GM12878 (cell line): ENCODE data around the gene CTNS. TPM values are rescaled to one million over a fixed set of nuclear protein-coding genes. Genes with fewer than 3 reads are reported as not detected.
A peak's percentile ranks its signal among the peaks of the same experiment; 100 is the strongest.

Experiments
- ATF7 ChIP-seq: fragments of 450-650 bp; IDR thresholded peaks from 2 replicates; pipeline ENCODE4 v1.6.1; 2016; ENCODE audit warnings: low read depth, mild to moderate bottlenecking
- BCL3 ChIP-seq: IDR thresholded peaks from 2 replicates; pipeline ENCODE4 v1.6.1; 2011; ENCODE audit warnings: borderline replicate concordance, low read depth, mild to moderate bottlenecking, moderate library complexity, low read length; ENCODE audit not compliant: insufficient read depth, poor library complexity, severe bottlenecking
- CEBPB ChIP-seq, 2 experiments: fragments of 150-350 bp in 1 of 2; IDR thresholded peaks; 2 replicates each; pipeline ENCODE4 v1.6.1; 2012 to 2014; ENCODE audit warnings: low read depth in 2 of 2, low read length in 2 of 2, borderline replicate concordance in 1 of 2, inconsistent platforms in 1 of 2
- EGR1 ChIP-seq, 2 experiments: IDR thresholded peaks; 1 replicate in 1 of 2; 2 replicates in 1 of 2; pipeline ENCODE4 v1.6.1; 2011 to 2012; ENCODE audit warnings: low read depth in 2 of 2, low read length in 2 of 2, borderline replicate concordance in 1 of 2, mild to moderate bottlenecking in 1 of 2, moderate library complexity in 1 of 2
- EZH2 ChIP-seq: IDR thresholded peaks from 2 replicates; pipeline ENCODE4 v1.6.1; 2012; ENCODE audit warnings: low read depth, mild to moderate bottlenecking, control low read depth, inconsistent platforms, low read length, borderline replicate concordance; ENCODE audit not compliant: control insufficient read depth
- JUND ChIP-seq: IDR thresholded peaks from 2 replicates; pipeline ENCODE4 v1.6.1; 2012; ENCODE audit warnings: low read depth, mild to moderate bottlenecking, low read length, improper control_type of control experiment, moderate library complexity
- RAD21 ChIP-seq: IDR thresholded peaks from 2 replicates; pipeline ENCODE4 v1.6.1; 2011; ENCODE audit warnings: mild to moderate bottlenecking, low read depth, low read length, moderate library complexity; ENCODE audit not compliant: insufficient read depth
- RB1 ChIP-seq: fragments of 450-650 bp; formaldehyde crosslinking; IDR thresholded peaks from 2 replicates; pipeline ENCODE4 v1.6.1; 2017; ENCODE audit warnings: mild to moderate bottlenecking, borderline replicate concordance
- RELB ChIP-seq: fragments of 450-650 bp; IDR thresholded peaks from 2 replicates; pipeline ENCODE4 v1.6.1; 2017; ENCODE audit warnings: low read depth, mild to moderate bottlenecking, moderate library complexity
- SP1 ChIP-seq: IDR thresholded peaks from one replicate; pipeline ENCODE4 v1.6.1; 2011; ENCODE audit warnings: low read depth, low read length
- SPI1 ChIP-seq: IDR thresholded peaks from 2 replicates; pipeline ENCODE4 v1.6.1; 2011; ENCODE audit warnings: low read depth, mild to moderate bottlenecking, low read length, moderate library complexity, borderline replicate concordance; ENCODE audit not compliant: insufficient read depth
- STAT3 ChIP-seq: IDR thresholded peaks from 2 replicates; pipeline ENCODE4 v1.6.1; 2011; ENCODE audit warnings: low read depth, low read length, improper control_type of control experiment
- ZBED1 ChIP-seq: IDR thresholded peaks from 2 replicates; pipeline ENCODE4 v1.6.1; 2016; ENCODE audit warnings: borderline replicate concordance
- ZNF217 ChIP-seq: fragments of 450-650 bp; IDR thresholded peaks from 2 replicates; pipeline ENCODE4 v1.6.1; 2017; ENCODE audit warnings: antibody characterized with exemption, mild to moderate bottlenecking
- ZNF592 ChIP-seq: fragments of 450-650 bp; IDR thresholded peaks from 2 replicates; pipeline ENCODE4 v1.6.1; 2017; ENCODE audit warnings: mild to moderate bottlenecking, moderate library complexity
- ZZZ3 ChIP-seq: IDR thresholded peaks from 2 replicates; pipeline ENCODE4 v1.6.1; 2011; ENCODE audit warnings: low read depth; ENCODE audit not compliant: control insufficient read depth, insufficient read length
- polyA plus RNA-seq, 11 experiments: library from polyadenylated mRNA; depleted of rRNA in 4 of 11; unstranded in 6 of 11; stranded (reverse) in 5 of 11; fragments of >200 nt; fragmentation: Nextera tagmentation in 4 of 11; fragmentation: Illumina TruSeq in 1 of 11; extraction: Ambion mirVana in 4 of 11; extraction: Trizol in 1 of 11; gene quantifications; 1 replicate in 1 of 11; 2 replicates in 10 of 11; pipeline versions ENCODE4 v1.2.1 to v1.2.3, GENCODE V29; 2011 to 2016; ENCODE audit warnings: inconsistent platforms in 2 of 11, missing spikeins in 2 of 11, low read depth in 1 of 11
- total RNA-seq, 4 experiments: library from RNA; depleted of rRNA in 3 of 4; stranded (reverse); fragments of >200 nt in 3 of 4; fragmentation: Illumina TruSeq in 1 of 4; extraction: Trizol in 1 of 4; gene quantifications; 2 replicates each; pipeline versions ENCODE4 v1.2.1 to v1.2.3, GENCODE V29; 2013 to 2021
- TF ChIP-seq, protein P1 (sequence below): IDR thresholded peaks from 2 replicates; pipeline ENCODE4 v1.6.1; 2012; ENCODE audit warnings: low read length, inconsistent platforms

CTNS gene
- total and polyA plus RNA-seq, 10 of the 15 experiments (the other 5 are each of a cell fraction or from before 2014, with no cell fraction given), result 0.92 to 10.7 (median 6.4) TPM

DNA sequence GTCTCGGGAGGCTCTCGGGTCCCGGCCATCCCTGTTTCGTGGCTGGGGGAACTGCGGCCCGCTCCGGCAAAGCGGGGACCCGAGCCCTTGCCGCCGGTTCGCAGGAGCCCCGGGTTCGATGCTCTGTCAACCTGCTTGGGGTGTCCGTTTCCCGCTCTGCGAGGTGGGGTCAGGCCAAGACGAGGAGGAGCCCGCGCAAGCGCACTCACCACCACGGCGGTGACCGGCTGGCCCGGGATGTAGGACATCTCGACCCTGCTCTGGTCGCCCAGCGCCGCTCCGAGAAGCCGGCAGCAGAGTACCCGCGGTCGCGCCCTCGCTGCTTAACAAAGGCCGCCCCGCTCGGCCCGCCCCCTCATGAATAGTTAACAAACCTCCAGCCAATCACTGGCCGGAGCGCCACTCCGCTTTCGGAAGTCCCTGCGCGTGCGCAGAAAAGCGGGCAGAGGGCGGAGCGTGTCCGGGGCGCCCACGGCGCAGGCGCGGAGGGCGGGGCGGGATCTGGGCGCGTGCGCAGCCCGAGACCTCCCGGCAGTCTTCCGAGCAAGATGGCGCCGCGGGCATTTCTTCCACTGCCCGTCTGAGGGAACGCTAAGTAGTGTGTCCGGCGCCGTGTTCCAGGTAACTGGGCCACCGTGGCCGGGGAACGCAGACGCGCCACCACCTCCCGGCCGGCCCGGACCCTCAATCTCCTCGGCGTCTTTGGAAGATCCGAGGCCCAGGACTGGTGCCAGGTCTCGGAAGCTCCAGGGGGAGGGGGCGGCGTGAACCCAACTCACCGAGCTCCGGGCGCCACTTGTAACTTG, 31.9 kb downstream of the CTNS start, which contains the start of the genes EMC6 and TAX1BP3 (continued):
- peak; percentile 85 for TF ChIP-seq RELB
- TF ChIP-seq CEBPB (IDR thresholded peaks at IDR 0.05; ENCODE audit: borderline replicate concordance in 1 of 2, low read depth in 2 of 2, low read length in 2 of 2), result no peak
- TF ChIP-seq, protein P1, sequence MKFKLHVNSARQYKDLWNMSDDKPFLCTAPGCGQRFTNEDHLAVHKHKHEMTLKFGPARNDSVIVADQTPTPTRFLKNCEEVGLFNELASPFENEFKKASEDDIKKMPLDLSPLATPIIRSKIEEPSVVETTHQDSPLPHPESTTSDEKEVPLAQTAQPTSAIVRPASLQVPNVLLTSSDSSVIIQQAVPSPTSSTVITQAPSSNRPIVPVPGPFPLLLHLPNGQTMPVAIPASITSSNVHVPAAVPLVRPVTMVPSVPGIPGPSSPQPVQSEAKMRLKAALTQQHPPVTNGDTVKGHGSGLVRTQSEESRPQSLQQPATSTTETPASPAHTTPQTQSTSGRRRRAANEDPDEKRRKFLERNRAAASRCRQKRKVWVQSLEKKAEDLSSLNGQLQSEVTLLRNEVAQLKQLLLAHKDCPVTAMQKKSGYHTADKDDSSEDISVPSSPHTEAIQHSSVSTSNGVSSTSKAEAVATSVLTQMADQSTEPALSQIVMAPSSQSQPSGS, result no peak
- TF ChIP-seq EGR1 (IDR thresholded peaks at IDR 0.05; ENCODE audit: borderline replicate concordance in 1 of 2, low read depth in 2 of 2, low read length in 2 of 2), result peak in 1 of 2 experiments; percentile 55; a peak in 2 of 3 replicates
- TF ChIP-seq SPI1, result no peak
- TF ChIP-seq RB1, result peak; percentile 21; the same call in 1 of the 2 replicates
- peak; percentile 62 for TF ChIP-seq SP1
- peak; percentile 8 for TF ChIP-seq BCL3
- no peak for TF ChIP-seq STAT3
- no peak for TF ChIP-seq ZBED1
- no peak for TF ChIP-seq ZZZ3
- no peak for TF ChIP-seq JUND
- TF ChIP-seq ZNF592, result no peak
- no peak for TF ChIP-seq ATF7
- no peak for TF ChIP-seq RAD21
- TF ChIP-seq EZH2, result no peak
- TF ChIP-seq ZNF217, result no peak
